ENCODE measurements around the gene IMP3. TPM values are rescaled to one million over a fixed set of nuclear protein-coding genes. Genes with fewer than 3 reads are reported as not detected.
"Not testable (repeated sequence)": the region's sequence is repeated elsewhere in the genome, so short reads cannot be mapped to it uniquely, and the experiment has no call there.

The IMP3 gene
- total and polyA plus RNA-seq, 11 donors, result 37.1 to 151 (median 44.5) TPM

GRCh38 chr15:75687486-75688277 lies 47.7 kb upstream of the IMP3 start:
- TF ChIP-seq CTCF (IDR thresholded peaks at IDR 0.05) (no peak), POLR2A (IDR thresholded peaks at IDR 0.05) (no peak)
- ATAC-seq (no peak), DNase-seq (no peak)
- Histone ChIP-seq H3K4me1 (peaks cover 0 to 11% (median 5%) of the 10 kb centered on the region in 12 donors), H3K27ac (peak overlapping the region in 1 of 12 donors; percentile 30), H3K9me3 (no peaks in the 10 kb centered on the region), H3K4me3 (no peak overlapping the region), H3K27me3 (no peaks in the 10 kb centered on the region), H3K36me3 (peaks cover 0 to 30% (median 3%) of the 10 kb centered on the region in 9 donors)
- intact Hi-C loops (cut with DNase I), result loop anchor here (2.0 to 10.0 kb wide), 9 partner anchors 35 to 323 kb away; partner anchors contain the start of gene MAN2C1 (in 4 of the 10)
- WGBS, 4 donors, result 91 to 95% (median 93%) methylated on average over 12 to 44 of the region's 44 CpGs

- not testable (repeated sequence) for H3K27me3 ChIP-seq, H3K9me3 ChIP-seq, H3K27ac ChIP-seq, H3K4me3 ChIP-seq
- intact Hi-C loops (cut with DNase I), result loop anchor here (2.0 to 10.0 kb wide), 9 partner anchors 36 to 321 kb away; partner anchors contain the start of gene MAN2C1 (in 4 of the 10)
- 13 to 34% (median 26%) methylated on average over 9 to 14 of the region's 14 CpGs for WGBS, 4 donors
- peaks cover 0 to 11% (median 5%) of the 10 kb centered on the region in 12 donors for H3K4me1 ChIP-seq
- DNase-seq, result peak; percentile 78 to 90 (median 82)
- peak; percentile 42 to 80 (median 74) for ATAC-seq
- peak; percentile 66 to 90 (median 80) for TF ChIP-seq CTCF (IDR thresholded peaks at IDR 0.05)
- peaks cover 0 to 27% (median 3%) of the 10 kb centered on the region in 9 donors for H3K36me3 ChIP-seq
Measured at GRCh38 chr15:75686212-75686642, 46.2 kb upstream of the IMP3 start.

DNA sequence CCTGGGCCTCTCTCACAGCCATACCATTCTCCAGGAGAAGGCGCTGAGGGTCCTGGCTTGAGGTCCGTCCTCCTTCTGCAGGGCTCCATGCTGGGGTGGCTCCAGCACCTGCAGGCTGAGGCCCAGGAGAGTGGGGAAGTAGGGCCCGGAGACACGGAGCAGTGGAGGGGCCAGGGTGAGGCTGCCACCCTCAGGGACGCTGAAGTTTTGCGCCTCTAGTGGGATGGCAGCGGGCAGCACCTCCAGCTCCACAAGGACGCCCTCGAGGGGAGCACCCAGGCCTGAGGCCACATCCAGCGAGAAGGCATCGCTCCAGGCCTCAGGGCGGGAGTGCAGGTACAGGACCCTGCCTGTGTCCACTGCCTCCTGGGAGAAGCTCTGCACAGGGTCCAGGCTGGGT lies 45.2 kb upstream of the IMP3 start:
- no peak for TF ChIP-seq POLR2A (IDR thresholded peaks at IDR 0.05)
- no peak for TF ChIP-seq CTCF (IDR thresholded peaks at IDR 0.05)
- Histone ChIP-seq H3K4me3 (no peak overlapping the region), H3K27me3 (no peaks in the 10 kb centered on the region), H3K4me1 (peaks cover 0 to 11% (median 5%) of the 10 kb centered on the region in 12 donors), H3K9me3 (no peaks in the 10 kb centered on the region), H3K36me3 (peaks cover 0 to 18% (median 3%) of the 10 kb centered on the region in 9 donors), H3K27ac (no peak overlapping the region)
- intact Hi-C loops (cut with DNase I), result loop anchor here in 9 of 10 donors (5.0 to 10.0 kb wide), 7 partner anchors 37 to 320 kb away; partner anchors contain the start of gene MAN2C1 (in 4 of the 9)
- 64 to 85% (median 80%) methylated on average over 6 to 12 of the region's 12 CpGs for WGBS, 4 donors
- DNase-seq (no peak), ATAC-seq (no peak)

DNA sequence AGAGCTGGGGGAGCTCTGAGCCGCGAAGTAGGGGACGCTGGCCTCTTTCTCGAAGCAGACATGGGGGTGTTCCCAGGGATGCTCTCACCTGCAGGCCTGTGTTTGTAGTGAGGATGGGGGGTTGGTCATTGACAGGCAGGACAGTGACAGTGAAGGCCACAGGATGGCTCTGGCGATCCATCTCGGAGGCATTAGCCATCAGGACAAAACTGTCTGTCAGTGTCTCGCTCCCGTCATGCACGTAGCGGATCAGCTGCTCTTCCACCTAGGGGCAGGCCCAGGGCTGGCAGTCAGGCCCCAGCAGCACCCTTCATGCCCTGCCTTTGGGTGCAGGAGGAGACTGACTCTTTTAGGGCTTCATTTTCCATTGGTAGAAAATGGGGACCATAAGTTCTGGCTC lies 44.6 kb upstream of the IMP3 start:
- intact Hi-C loops (cut with DNase I), result loop anchor here (5.0 to 10.0 kb wide), 11 partner anchors 37 to 320 kb away; partner anchors contain the start of genes MAN2C1 (in 5 of the 10) and SNX33 (in 1 of the 10)
- H3K27ac ChIP-seq, result no peak overlapping the region

More for the DNA sequence above, 44.6 kb upstream of the IMP3 start:
- ATAC-seq, result no peak
- WGBS, 4 donors, result 85 to 91% (median 90%) methylated on average over 7 to 10 of the region's 10 CpGs
- peaks cover 0 to 11% (median 5%) of the 10 kb centered on the region in 12 donors for H3K4me1 ChIP-seq
- TF ChIP-seq POLR2A (IDR thresholded peaks at IDR 0.05) (no peak), CTCF (IDR thresholded peaks at IDR 0.05) (no peak)
- no peaks in the 10 kb centered on the region for H3K9me3 ChIP-seq
- no peaks in the 10 kb centered on the region for H3K27me3 ChIP-seq
- H3K36me3 ChIP-seq, result peaks cover 0 to 18% (median 3%) of the 10 kb centered on the region in 9 donors
- no peak overlapping the region for H3K4me3 ChIP-seq
- DNase-seq, result no peak
